Measurements from ENCODE around the gene UPF2. TPM values are rescaled to one million over a fixed set of nuclear protein-coding genes. Genes with fewer than 3 reads are reported as not detected.

Gene UPF2
- total and polyA plus RNA-seq, 10 of the 15 experiments (the other 5 are each of a cell fraction or from before 2014, with no cell fraction given) = 21.0 to 44.4 (median 25.9) TPM

DNA sequence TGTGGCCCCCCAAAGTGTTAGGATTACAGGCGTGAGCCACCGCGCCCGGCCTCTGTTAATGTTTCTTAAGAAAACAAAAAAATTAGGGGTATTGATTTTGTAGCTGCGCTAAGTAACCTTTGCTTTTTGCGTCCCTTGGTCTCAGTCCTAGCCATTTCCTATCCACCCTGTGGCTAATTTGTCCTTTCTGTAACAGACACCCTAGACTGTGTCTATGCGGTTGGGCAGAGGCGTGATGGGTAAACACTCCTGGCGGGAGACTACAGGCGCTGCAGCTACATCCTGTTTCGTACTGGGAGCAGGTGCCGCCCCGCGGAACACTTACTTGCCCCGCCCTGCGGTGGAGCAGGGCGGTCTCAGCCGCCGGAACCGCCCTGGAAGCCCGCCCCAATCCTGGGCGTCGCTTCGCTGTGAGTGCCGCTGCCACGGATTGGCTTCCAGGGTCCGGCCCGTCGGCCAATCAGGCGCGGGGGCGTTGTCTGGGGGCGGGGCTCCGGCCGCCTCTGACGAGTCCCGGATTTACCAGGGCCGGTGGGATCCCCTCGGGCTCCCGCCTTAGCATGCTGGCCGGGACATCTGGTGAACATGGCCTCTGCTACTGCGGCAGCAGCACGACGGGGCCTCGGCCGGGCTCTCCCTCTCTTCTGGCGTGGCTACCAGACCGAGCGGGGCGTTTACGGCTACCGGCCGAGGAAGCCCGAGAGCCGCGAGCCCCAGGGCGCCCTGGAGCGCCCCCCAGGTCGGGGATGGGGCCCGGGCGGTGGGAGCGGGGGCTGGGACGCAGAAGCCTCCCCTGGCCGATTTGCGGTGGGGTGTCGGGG lies 26.1 kb upstream of the UPF2 start, which contains the start of gene DHTKD1 (continued):
- peak; percentile 41; the same call in 1 of the 2 replicates for TF ChIP-seq MTA2 (IDR thresholded peaks at IDR 0.05; ENCODE audit: low read depth)
- TF ChIP-seq, protein P1, sequence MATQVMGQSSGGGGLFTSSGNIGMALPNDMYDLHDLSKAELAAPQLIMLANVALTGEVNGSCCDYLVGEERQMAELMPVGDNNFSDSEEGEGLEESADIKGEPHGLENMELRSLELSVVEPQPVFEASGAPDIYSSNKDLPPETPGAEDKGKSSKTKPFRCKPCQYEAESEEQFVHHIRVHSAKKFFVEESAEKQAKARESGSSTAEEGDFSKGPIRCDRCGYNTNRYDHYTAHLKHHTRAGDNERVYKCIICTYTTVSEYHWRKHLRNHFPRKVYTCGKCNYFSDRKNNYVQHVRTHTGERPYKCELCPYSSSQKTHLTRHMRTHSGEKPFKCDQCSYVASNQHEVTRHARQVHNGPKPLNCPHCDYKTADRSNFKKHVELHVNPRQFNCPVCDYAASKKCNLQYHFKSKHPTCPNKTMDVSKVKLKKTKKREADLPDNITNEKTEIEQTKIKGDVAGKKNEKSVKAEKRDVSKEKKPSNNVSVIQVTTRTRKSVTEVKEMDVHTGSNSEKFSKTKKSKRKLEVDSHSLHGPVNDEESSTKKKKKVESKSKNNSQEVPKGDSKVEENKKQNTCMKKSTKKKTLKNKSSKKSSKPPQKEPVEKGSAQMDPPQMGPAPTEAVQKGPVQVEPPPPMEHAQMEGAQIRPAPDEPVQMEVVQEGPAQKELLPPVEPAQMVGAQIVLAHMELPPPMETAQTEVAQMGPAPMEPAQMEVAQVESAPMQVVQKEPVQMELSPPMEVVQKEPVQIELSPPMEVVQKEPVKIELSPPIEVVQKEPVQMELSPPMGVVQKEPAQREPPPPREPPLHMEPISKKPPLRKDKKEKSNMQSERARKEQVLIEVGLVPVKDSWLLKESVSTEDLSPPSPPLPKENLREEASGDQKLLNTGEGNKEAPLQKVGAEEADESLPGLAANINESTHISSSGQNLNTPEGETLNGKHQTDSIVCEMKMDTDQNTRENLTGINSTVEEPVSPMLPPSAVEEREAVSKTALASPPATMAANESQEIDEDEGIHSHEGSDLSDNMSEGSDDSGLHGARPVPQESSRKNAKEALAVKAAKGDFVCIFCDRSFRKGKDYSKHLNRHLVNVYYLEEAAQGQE (IDR thresholded peaks at IDR 0.05; ENCODE audit: low read depth, low read length) = no peak
- TF ChIP-seq IKZF1 (conservative IDR thresholded peaks at IDR 0.05) = peak; percentile 96
- TF ChIP-seq SMARCA5 (IDR thresholded peaks at IDR 0.05) = peak; percentile 78
- TF ChIP-seq, protein P2, sequence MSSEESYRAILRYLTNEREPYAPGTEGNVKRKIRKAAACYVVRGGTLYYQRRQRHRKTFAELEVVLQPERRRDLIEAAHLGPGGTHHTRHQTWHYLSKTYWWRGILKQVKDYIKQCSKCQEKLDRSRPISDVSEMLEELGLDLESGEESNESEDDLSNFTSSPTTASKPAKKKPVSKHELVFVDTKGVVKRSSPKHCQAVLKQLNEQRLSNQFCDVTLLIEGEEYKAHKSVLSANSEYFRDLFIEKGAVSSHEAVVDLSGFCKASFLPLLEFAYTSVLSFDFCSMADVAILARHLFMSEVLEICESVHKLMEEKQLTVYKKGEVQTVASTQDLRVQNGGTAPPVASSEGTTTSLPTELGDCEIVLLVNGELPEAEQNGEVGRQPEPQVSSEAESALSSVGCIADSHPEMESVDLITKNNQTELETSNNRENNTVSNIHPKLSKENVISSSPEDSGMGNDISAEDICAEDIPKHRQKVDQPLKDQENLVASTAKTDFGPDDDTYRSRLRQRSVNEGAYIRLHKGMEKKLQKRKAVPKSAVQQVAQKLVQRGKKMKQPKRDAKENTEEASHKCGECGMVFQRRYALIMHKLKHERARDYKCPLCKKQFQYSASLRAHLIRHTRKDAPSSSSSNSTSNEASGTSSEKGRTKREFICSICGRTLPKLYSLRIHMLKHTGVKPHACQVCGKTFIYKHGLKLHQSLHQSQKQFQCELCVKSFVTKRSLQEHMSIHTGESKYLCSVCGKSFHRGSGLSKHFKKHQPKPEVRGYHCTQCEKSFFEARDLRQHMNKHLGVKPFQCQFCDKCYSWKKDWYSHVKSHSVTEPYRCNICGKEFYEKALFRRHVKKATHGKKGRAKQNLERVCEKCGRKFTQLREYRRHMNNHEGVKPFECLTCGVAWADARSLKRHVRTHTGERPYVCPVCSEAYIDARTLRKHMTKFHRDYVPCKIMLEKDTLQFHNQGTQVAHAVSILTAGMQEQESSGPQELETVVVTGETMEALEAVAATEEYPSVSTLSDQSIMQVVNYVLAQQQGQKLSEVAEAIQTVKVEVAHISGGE (CRISPR knock-in tag; IDR thresholded peaks at IDR 0.05) = no peak
- peak; percentile 91 for TF ChIP-seq HDGF (IDR thresholded peaks at IDR 0.05)
- TF ChIP-seq, protein P3, sequence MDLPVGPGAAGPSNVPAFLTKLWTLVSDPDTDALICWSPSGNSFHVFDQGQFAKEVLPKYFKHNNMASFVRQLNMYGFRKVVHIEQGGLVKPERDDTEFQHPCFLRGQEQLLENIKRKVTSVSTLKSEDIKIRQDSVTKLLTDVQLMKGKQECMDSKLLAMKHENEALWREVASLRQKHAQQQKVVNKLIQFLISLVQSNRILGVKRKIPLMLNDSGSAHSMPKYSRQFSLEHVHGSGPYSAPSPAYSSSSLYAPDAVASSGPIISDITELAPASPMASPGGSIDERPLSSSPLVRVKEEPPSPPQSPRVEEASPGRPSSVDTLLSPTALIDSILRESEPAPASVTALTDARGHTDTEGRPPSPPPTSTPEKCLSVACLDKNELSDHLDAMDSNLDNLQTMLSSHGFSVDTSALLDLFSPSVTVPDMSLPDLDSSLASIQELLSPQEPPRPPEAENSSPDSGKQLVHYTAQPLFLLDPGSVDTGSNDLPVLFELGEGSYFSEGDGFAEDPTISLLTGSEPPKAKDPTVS (IDR thresholded peaks at IDR 0.05; ENCODE audit: low read depth, low read length) = no peak
- TF ChIP-seq STAT1 (conservative IDR thresholded peaks at IDR 0.05) = no peak
- no peak for TF ChIP-seq TCF7 (IDR thresholded peaks at IDR 0.05; ENCODE audit: borderline replicate concordance)
- no peak for TF ChIP-seq SMAD5 (IDR thresholded peaks at IDR 0.05; ENCODE audit: low read depth)
- no peak for TF ChIP-seq STAT3 (IDR thresholded peaks at IDR 0.05; ENCODE audit: low read depth, low read length)
- 0 out of 2 replicates have a peak, but pooled peaks have one; percentile 4 for TF ChIP-seq SPI1 (IDR thresholded peaks at IDR 0.05; ENCODE audit: borderline replicate concordance, insufficient read depth, low read depth, low read length)
- TF ChIP-seq, protein P4, sequence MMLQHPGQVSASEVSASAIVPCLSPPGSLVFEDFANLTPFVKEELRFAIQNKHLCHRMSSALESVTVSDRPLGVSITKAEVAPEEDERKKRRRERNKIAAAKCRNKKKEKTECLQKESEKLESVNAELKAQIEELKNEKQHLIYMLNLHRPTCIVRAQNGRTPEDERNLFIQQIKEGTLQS (IDR thresholded peaks at IDR 0.05; ENCODE audit: borderline replicate concordance, extremely low read depth, low read depth, low read length) = no peak
- TF ChIP-seq ZNF207 (IDR thresholded peaks at IDR 0.05; ENCODE audit: borderline replicate concordance) = peak; percentile 56; the same call in 1 of the 2 replicates
- TF ChIP-seq, protein P5, sequence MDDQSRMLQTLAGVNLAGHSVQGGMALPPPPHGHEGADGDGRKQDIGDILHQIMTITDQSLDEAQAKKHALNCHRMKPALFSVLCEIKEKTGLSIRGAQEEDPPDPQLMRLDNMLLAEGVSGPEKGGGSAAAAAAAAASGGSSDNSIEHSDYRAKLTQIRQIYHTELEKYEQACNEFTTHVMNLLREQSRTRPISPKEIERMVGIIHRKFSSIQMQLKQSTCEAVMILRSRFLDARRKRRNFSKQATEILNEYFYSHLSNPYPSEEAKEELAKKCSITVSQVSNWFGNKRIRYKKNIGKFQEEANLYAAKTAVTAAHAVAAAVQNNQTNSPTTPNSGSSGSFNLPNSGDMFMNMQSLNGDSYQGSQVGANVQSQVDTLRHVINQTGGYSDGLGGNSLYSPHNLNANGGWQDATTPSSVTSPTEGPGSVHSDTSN (IDR thresholded peaks at IDR 0.05; ENCODE audit: insufficient replicate concordance, low read depth, low read length) = peak; percentile 3
- no peak for TF ChIP-seq MEF2A (IDR thresholded peaks at IDR 0.05; ENCODE audit: insufficient read depth, low read depth, low read length)
- TF ChIP-seq NFIC (IDR thresholded peaks at IDR 0.05; ENCODE audit: low read depth, low read length) = no peak
- TF ChIP-seq NR2C1 (IDR thresholded peaks at IDR 0.05) = no peak

All from GM12878 (cell line).